ENCODE results near the gene URGCP. TPM values are rescaled to one million over a fixed set of nuclear protein-coding genes. Genes with fewer than 3 reads are reported as not detected.

Gene URGCP, protein sequence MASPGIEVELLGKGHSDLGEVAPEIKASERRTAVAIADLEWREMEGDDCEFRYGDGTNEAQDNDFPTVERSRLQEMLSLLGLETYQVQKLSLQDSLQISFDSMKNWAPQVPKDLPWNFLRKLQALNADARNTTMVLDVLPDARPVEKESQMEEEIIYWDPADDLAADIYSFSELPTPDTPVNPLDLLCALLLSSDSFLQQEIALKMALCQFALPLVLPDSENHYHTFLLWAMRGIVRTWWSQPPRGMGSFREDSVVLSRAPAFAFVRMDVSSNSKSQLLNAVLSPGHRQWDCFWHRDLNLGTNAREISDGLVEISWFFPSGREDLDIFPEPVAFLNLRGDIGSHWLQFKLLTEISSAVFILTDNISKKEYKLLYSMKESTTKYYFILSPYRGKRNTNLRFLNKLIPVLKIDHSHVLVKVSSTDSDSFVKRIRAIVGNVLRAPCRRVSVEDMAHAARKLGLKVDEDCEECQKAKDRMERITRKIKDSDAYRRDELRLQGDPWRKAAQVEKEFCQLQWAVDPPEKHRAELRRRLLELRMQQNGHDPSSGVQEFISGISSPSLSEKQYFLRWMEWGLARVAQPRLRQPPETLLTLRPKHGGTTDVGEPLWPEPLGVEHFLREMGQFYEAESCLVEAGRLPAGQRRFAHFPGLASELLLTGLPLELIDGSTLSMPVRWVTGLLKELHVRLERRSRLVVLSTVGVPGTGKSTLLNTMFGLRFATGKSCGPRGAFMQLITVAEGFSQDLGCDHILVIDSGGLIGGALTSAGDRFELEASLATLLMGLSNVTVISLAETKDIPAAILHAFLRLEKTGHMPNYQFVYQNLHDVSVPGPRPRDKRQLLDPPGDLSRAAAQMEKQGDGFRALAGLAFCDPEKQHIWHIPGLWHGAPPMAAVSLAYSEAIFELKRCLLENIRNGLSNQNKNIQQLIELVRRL
- total RNA-seq = 10 to 100 TPM; 51.0 to 64.8 (median 60.4) TPM
- long read RNA-seq, donor 1, full-length matches to known transcripts = 84 of 138 reads
- long read RNA-seq, donor 1, partial matches to known transcripts = 1 of 138 reads
- long read RNA-seq, donor 1, other reads (novel, unspliced or antisense) = 53 of 138 reads
- long read RNA-seq, donor 2, full-length matches to known transcripts = 23 of 28 reads
- long read RNA-seq, donor 2, partial matches to known transcripts = 0 of 28 reads
- long read RNA-seq, donor 2, other reads (novel, unspliced or antisense) = 5 of 28 reads

- ATAC-seq = peak; percentile 79
Measured at GRCh38 chr7:43906331-43907010, at the start of gene URGCP. Gene URGCP (minus strand): TSS chr7:43906596. CDS start chr7:43906575, 21 bp downstream.

GRCh38 chr7:43956027-43956426 is 49.6 kb upstream of the URGCP start:
- no peaks in the 10 kb centered on the region for H3K4me1 ChIP-seq (ENCODE audit: low read depth)
- no peak for ATAC-seq
- TF ChIP-seq, protein P1, sequence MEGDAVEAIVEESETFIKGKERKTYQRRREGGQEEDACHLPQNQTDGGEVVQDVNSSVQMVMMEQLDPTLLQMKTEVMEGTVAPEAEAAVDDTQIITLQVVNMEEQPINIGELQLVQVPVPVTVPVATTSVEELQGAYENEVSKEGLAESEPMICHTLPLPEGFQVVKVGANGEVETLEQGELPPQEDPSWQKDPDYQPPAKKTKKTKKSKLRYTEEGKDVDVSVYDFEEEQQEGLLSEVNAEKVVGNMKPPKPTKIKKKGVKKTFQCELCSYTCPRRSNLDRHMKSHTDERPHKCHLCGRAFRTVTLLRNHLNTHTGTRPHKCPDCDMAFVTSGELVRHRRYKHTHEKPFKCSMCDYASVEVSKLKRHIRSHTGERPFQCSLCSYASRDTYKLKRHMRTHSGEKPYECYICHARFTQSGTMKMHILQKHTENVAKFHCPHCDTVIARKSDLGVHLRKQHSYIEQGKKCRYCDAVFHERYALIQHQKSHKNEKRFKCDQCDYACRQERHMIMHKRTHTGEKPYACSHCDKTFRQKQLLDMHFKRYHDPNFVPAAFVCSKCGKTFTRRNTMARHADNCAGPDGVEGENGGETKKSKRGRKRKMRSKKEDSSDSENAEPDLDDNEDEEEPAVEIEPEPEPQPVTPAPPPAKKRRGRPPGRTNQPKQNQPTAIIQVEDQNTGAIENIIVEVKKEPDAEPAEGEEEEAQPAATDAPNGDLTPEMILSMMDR (IDR thresholded peaks at IDR 0.05) = no peak
- DNase-seq = no peak
- intact Hi-C loops (cut with DNase I, micrococcal nuclease) = no loop called here
- H3K9me3 ChIP-seq = no peaks in the 10 kb centered on the region
- no peak overlapping the region for H3K4me3 ChIP-seq
- H3K36me3 ChIP-seq (ENCODE audit: low read depth) = no peaks in the 10 kb centered on the region

More at GRCh38 chr7:43906331-43907010, at the start of gene URGCP:
- Histone ChIP-seq H3K4me3 (peak within 1 kb of the TSS; percentile 50), H3K36me3 (ENCODE audit: low read depth) (no peaks in the 10 kb centered on the region), H3K9me3 (no peaks in the 10 kb centered on the region), H3K4me1 (ENCODE audit: low read depth) (peaks cover 20% of the 10 kb centered on the region)
- intact Hi-C loops (cut with DNase I, micrococcal nuclease) = no loop called here
- TF ChIP-seq, protein P1 (IDR thresholded peaks at IDR 0.05) = no peak
- peak; percentile 61 to 79 (median 75) for DNase-seq

- Histone ChIP-seq H3K9me3 (no peaks in the 10 kb centered on the region), H3K36me3 (ENCODE audit: low read depth) (no peaks in the 10 kb centered on the region), H3K4me1 (ENCODE audit: low read depth) (no peaks in the 10 kb centered on the region), H3K4me3 (no peak overlapping the region)
- peak; percentile 81 for ATAC-seq
- TF ChIP-seq, protein P1 (IDR thresholded peaks at IDR 0.05) = no peak
- DNase-seq = peak in 2 of 3 donors; percentile 36 to 53
- intact Hi-C loops (cut with DNase I, micrococcal nuclease) = no loop called here
Measured at GRCh38 chr7:43954524-43955228, 48.3 kb upstream of the URGCP start.

GRCh38 chr7:43953071-43953470 is 46.7 kb upstream of the URGCP start:
- Histone ChIP-seq H3K4me3 (no peak overlapping the region), H3K9me3 (no peaks in the 10 kb centered on the region), H3K36me3 (ENCODE audit: low read depth) (no peaks in the 10 kb centered on the region), H3K4me1 (ENCODE audit: low read depth) (no peaks in the 10 kb centered on the region)
- no peak for ATAC-seq
- no peak for DNase-seq
- intact Hi-C loops (cut with DNase I, micrococcal nuclease) = no loop called here
- TF ChIP-seq, protein P1 (IDR thresholded peaks at IDR 0.05) = no peak
